ENCODE results near the gene CRACR2A.

CRACR2A gene

DNA sequence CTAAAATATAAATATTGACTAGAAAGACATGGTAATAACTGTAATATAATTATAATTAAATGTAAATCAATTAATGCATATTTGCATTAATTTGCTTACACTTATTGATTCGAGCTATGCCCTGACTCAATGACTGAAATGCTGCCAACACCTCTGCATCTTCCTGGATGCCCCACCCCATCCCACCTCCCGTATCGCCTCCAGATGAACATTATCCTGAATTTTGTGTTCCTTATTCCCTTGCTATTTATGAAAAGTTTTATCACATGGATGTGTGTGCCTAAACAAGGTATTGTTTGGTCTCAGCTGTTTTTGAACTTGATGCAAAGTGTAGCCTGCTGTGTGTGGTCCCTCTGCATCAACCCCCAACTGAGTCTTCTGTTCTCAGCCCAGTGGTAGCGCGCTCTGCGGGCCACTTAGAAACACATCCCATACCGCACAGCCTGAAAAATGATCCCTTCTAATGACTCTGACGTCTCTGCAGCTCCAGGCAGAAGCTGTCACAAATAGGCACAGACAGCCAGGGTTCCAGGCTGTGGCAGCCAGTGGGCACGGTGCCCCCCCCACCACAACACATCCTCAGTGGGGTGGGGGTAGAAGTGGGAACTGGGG lies 165.4 kb downstream of the CRACR2A start:
- TF ChIP-seq ZBTB7A (IDR thresholded peaks at IDR 0.05; ENCODE audit: low read depth) = no peak
- no peak for TF ChIP-seq REST (IDR thresholded peaks at IDR 0.05; ENCODE audit: low read depth)
- no peak for TF ChIP-seq TAF1 (IDR thresholded peaks at IDR 0.05; ENCODE audit: low read depth)
- no peak for TF ChIP-seq NFIC (IDR thresholded peaks at IDR 0.05)
- TF ChIP-seq YY1 (IDR thresholded peaks at IDR 0.05; ENCODE audit: low read depth) = no peak
- TF ChIP-seq, protein P1, sequence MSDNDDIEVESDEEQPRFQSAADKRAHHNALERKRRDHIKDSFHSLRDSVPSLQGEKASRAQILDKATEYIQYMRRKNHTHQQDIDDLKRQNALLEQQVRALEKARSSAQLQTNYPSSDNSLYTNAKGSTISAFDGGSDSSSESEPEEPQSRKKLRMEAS (IDR thresholded peaks at IDR 0.05) = no peak
- no peak for TF ChIP-seq CEBPB (IDR thresholded peaks at IDR 0.05)
- no peak for TF ChIP-seq CREB1 (IDR thresholded peaks at IDR 0.05; ENCODE audit: low read depth)
- no peak for TF ChIP-seq TEAD4 (IDR thresholded peaks at IDR 0.05)
- TF ChIP-seq EP300 (IDR thresholded peaks at IDR 0.05; ENCODE audit: borderline replicate concordance) = no peak
- TF ChIP-seq FOXM1 (IDR thresholded peaks at IDR 0.05; ENCODE audit: borderline replicate concordance, low read depth) = no peak
- TF ChIP-seq TCF12 (IDR thresholded peaks at IDR 0.05; ENCODE audit: low read depth) = no peak
- no peak for TF ChIP-seq RAD21 (IDR thresholded peaks at IDR 0.05; ENCODE audit: low read depth)
- no peak for TF ChIP-seq EGR1 (IDR thresholded peaks at IDR 0.05)
- TF ChIP-seq, protein P2, sequence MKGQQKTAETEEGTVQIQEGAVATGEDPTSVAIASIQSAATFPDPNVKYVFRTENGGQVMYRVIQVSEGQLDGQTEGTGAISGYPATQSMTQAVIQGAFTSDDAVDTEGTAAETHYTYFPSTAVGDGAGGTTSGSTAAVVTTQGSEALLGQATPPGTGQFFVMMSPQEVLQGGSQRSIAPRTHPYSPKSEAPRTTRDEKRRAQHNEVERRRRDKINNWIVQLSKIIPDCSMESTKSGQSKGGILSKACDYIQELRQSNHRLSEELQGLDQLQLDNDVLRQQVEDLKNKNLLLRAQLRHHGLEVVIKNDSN (IDR thresholded peaks at IDR 0.05) = no peak

GRCh38 chr12:3583656-3584334 lies 169.1 kb downstream of the CRACR2A start:
- TF ChIP-seq YY1 (IDR thresholded peaks at IDR 0.05; ENCODE audit: low read depth) (no peak), ZBTB7A (IDR thresholded peaks at IDR 0.05; ENCODE audit: low read depth) (no peak), TAF1 (IDR thresholded peaks at IDR 0.05; ENCODE audit: low read depth) (no peak), EGR1 (IDR thresholded peaks at IDR 0.05) (no peak), CREB1 (IDR thresholded peaks at IDR 0.05; ENCODE audit: low read depth) (no peak), TEAD4 (IDR thresholded peaks at IDR 0.05) (no peak), NFIC (IDR thresholded peaks at IDR 0.05) (no peak)
- TF ChIP-seq, protein P2 (IDR thresholded peaks at IDR 0.05) = no peak

DNA sequence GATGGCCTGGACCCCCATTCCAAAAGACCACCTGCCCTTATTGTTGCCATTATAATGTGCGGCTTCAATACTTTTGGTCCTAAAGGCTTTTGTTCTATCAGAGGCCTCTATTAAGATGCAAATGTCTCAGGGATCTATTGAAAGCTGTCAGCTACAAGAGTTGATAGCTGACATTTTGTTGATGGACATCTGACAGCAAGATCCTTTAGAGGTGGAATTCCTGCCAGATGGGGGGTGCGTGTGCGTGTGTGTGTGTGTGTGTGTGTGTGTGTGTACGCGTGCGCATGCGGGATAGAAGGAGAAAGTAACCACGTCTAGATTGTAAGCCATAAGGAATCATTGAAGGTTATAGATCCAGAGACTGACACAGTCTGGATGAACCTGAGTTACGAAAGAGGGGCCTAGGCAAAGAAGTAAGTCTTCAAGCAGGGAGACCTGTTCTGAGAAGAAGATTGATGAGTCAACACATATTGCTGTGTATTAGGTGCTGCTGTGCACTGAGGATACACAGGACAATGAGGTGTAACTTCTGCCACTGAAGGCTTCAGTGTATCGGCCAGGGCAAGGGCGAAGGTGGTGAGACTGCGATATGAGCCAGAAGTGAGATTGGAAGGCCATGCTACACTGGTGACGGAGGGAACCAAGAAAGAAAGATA lies 172.7 kb downstream of the CRACR2A start:
- TF ChIP-seq NFIC (IDR thresholded peaks at IDR 0.05) = no peak
- TF ChIP-seq CEBPB (IDR thresholded peaks at IDR 0.05) = no peak
- TF ChIP-seq RAD21 (IDR thresholded peaks at IDR 0.05; ENCODE audit: low read depth) = no peak
- TF ChIP-seq YY1 (IDR thresholded peaks at IDR 0.05; ENCODE audit: low read depth) = no peak
- no peak for TF ChIP-seq TAF1 (IDR thresholded peaks at IDR 0.05; ENCODE audit: low read depth)
- no peak for TF ChIP-seq ZBTB7A (IDR thresholded peaks at IDR 0.05; ENCODE audit: low read depth)
- no peak for TF ChIP-seq CREB1 (IDR thresholded peaks at IDR 0.05; ENCODE audit: low read depth)
- TF ChIP-seq TCF12 (IDR thresholded peaks at IDR 0.05; ENCODE audit: low read depth) = no peak
- TF ChIP-seq, protein P2 (IDR thresholded peaks at IDR 0.05) = no peak
- TF ChIP-seq EP300 (IDR thresholded peaks at IDR 0.05; ENCODE audit: borderline replicate concordance) = no peak
- TF ChIP-seq, protein P1 (IDR thresholded peaks at IDR 0.05) = no peak
- TF ChIP-seq EGR1 (IDR thresholded peaks at IDR 0.05) = no peak
- TF ChIP-seq REST (IDR thresholded peaks at IDR 0.05; ENCODE audit: low read depth) = no peak
- no peak for TF ChIP-seq TEAD4 (IDR thresholded peaks at IDR 0.05)
- TF ChIP-seq FOXM1 (IDR thresholded peaks at IDR 0.05; ENCODE audit: borderline replicate concordance, low read depth) = no peak

DNA sequence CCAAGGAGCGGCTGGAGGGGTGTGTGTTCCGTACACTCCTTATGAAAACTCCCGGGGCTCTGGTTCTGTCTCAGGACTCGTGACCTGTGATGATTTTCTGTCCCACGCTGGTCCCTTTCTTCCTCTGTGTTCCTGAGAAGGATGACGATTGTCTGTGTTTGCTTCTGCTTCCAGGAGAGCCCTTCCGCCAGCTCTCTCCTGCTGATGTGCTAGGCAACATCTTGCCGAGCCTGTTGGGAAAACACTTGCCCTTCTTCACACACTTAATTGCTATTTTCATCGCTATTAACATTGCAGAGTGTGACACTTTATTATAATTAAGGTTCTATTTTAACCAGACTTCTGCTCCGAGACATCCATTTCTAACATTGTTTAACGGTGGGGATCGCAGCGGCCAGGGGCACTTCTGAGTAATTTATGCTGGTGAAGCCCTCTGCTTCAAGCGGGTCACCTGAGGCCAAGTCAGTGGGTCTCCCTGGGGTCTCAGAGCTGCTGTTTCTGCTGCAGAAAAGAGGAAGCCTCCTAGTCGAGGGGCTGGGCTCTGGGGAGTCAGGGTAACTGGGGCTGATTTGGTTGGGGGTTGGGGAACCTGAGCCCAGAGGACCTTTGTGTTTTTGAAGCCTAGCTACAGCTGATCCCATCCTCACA lies 173.3 kb downstream of the CRACR2A start:
- TF ChIP-seq EP300 (IDR thresholded peaks at IDR 0.05; ENCODE audit: borderline replicate concordance) (no peak), TEAD4 (IDR thresholded peaks at IDR 0.05) (no peak), YY1 (IDR thresholded peaks at IDR 0.05; ENCODE audit: low read depth) (no peak), REST (IDR thresholded peaks at IDR 0.05; ENCODE audit: low read depth) (no peak), CEBPB (IDR thresholded peaks at IDR 0.05) (no peak), TAF1 (IDR thresholded peaks at IDR 0.05; ENCODE audit: low read depth) (no peak), TCF12 (IDR thresholded peaks at IDR 0.05; ENCODE audit: low read depth) (no peak), EGR1 (IDR thresholded peaks at IDR 0.05) (no peak), CREB1 (IDR thresholded peaks at IDR 0.05; ENCODE audit: low read depth) (no peak)
- TF ChIP-seq, protein P2 (IDR thresholded peaks at IDR 0.05) = no peak

Data from Ishikawa (cell line).